Measurements from ENCODE around the gene SMO. TPM values are rescaled to one million over a fixed set of nuclear protein-coding genes. Genes with fewer than 3 reads are reported as not detected.

SMO gene
- total and polyA plus RNA-seq, 9 of the 15 experiments (the other 6 are each of a cell fraction or from before 2014, with no cell fraction given) = 0.05 to 0.13 (median 0.10) TPM; not detected in 5

- DNase-seq (ENCODE audit: extremely low read depth in 1 of 4, low spot score in 3 of 4) = no peak
- FAIRE-seq = no peak
- Histone ChIP-seq H3K79me2 (ENCODE audit: control insufficient read depth, insufficient read depth, low read length) (no peaks in the 10 kb centered on the region), H3K27ac (ENCODE audit: extremely low read depth, low read depth, low read length) (no peak overlapping the region), H3K4me3 (no peak overlapping the region), H2AFZ (ENCODE audit: low read depth, low read length) (no peak overlapping the region), H3K9me1 (ENCODE audit: control insufficient read depth, insufficient read depth, low read length) (no peaks in the 10 kb centered on the region), H3K4me2 (ENCODE audit: insufficient read depth, low read length) (no peak overlapping the region), H3K4me1 (replicated peaks in 1 of 2; ENCODE audit: control insufficient read depth in 2 of 2, insufficient read depth in 2 of 2, low read length in 2 of 2) (peaks cover 0 to 5% of the 10 kb centered on the region in 2 experiments; a peak in 1 of 5 replicates), H3K36me3 (ENCODE audit: control insufficient read depth, insufficient read depth, low read length) (no peaks in the 10 kb centered on the region), H4K20me1 (replicated peaks; ENCODE audit: control insufficient read depth, insufficient read depth, low read length) (no peaks in the 10 kb centered on the region), H3K27me3 (ENCODE audit: control insufficient read depth in 2 of 2, insufficient read depth in 2 of 2, low read length in 2 of 2) (peaks cover 43 to 50% of the 10 kb centered on the region in 2 experiments; a peak in 4 of 5 replicates), H3K9ac (ENCODE audit: insufficient read depth in 1 of 2, low read depth in 2 of 2, low read length in 2 of 2) (no peak overlapping the region), H3K9me3 (replicated peaks; ENCODE audit: control insufficient read depth, insufficient read depth, low read depth, low read length) (no peaks in the 10 kb centered on the region)
- intact Hi-C loops (cut with micrococcal nuclease) = loop anchor here (5.0 kb wide), 1 partner anchor 82 kb away; no protein-coding TSS in a partner anchor
- no TSS peak for BruUV-seq (replicated peaks)
- TF ChIP-seq ZNF121 (CRISPR knock-in tag; conservative IDR thresholded peaks at IDR 0.05) = peak; percentile 91
- TF ChIP-seq ZNF134 (CRISPR knock-in tag; conservative IDR thresholded peaks at IDR 0.05) = no peak
- 6% methylated on average over 3 of the region's 3 CpGs for WGBS (ENCODE audit: insufficient coverage, low coverage, missing lambda C conversion rate)
- in situ Hi-C loops (cut with MboI) = no loop called here
- ATAC-seq = no peak
- POLR2A ChIA-PET = interaction anchor here (0.6 kb wide), 2 partner anchors 95 to 751 kb away, joined by 3 read pairs; no protein-coding TSS in a partner anchor
- CTCF ChIA-PET (ENCODE audit: low intra/inter-chr PET ratio) = no interaction called here
Measured at GRCh38 chr7:129193892-129194291, 5.5 kb downstream of the SMO start.

- no peak for FAIRE-seq
- in situ Hi-C loops (cut with MboI) (no loop called here), intact Hi-C loops (cut with micrococcal nuclease) (no loop called here)
- H3K9ac ChIP-seq (ENCODE audit: insufficient read depth in 1 of 2, low read depth in 2 of 2, low read length in 2 of 2) = no peak overlapping the region
- H3K4me3 ChIP-seq = no peak overlapping the region
- no peaks in the 10 kb centered on the region for H3K36me3 ChIP-seq (ENCODE audit: control insufficient read depth, insufficient read depth, low read length)
- H3K4me1 ChIP-seq (replicated peaks in 1 of 2; ENCODE audit: control insufficient read depth in 2 of 2, insufficient read depth in 2 of 2, low read length in 2 of 2) = no peaks in the 10 kb centered on the region
- H3K27ac ChIP-seq (ENCODE audit: extremely low read depth, low read depth, low read length) = no peak overlapping the region
- no peaks in the 10 kb centered on the region for H3K79me2 ChIP-seq (ENCODE audit: control insufficient read depth, insufficient read depth, low read length)
- WGBS (ENCODE audit: insufficient coverage, low coverage, missing lambda C conversion rate) = 35% methylated on average over 4 of the region's 4 CpGs
- ChIA-PET POLR2A (interaction anchor here (0.5 to 1.1 kb wide), 3 partner anchors 9 to 190 kb away, joined by 3 to 4 read pairs (median 3); no protein-coding TSS in a partner anchor), CTCF (ENCODE audit: low intra/inter-chr PET ratio) (no interaction called here)
- H2AFZ ChIP-seq (ENCODE audit: low read depth, low read length) = no peak overlapping the region
- H4K20me1 ChIP-seq (replicated peaks; ENCODE audit: control insufficient read depth, insufficient read depth, low read length) = no peaks in the 10 kb centered on the region
- H3K27me3 ChIP-seq (ENCODE audit: control insufficient read depth in 2 of 2, insufficient read depth in 2 of 2, low read length in 2 of 2) = peaks cover 40 to 45% of the 10 kb centered on the region in 2 experiments
- no peaks in the 10 kb centered on the region for H3K9me1 ChIP-seq (ENCODE audit: control insufficient read depth, insufficient read depth, low read length)
- no peak overlapping the region for H3K4me2 ChIP-seq (ENCODE audit: insufficient read depth, low read length)
- ATAC-seq = no peak
- H3K9me3 ChIP-seq (replicated peaks; ENCODE audit: control insufficient read depth, insufficient read depth, low read depth, low read length) = no peaks in the 10 kb centered on the region
- no peak for DNase-seq (ENCODE audit: extremely low read depth in 1 of 4, low spot score in 3 of 4)
- TF ChIP-seq CBX8 (IDR thresholded peaks at IDR 0.05; ENCODE audit: borderline replicate concordance, extremely low read depth, low read depth, low read length, poor library complexity, severe bottlenecking) = peak; percentile 47
- no peak for TF ChIP-seq ZNF830 (CRISPR knock-in tag; IDR thresholded peaks at IDR 0.05)
- no TSS peak for BruUV-seq (replicated peaks)
Measured at GRCh38 chr7:129197771-129198170, 9.3 kb downstream of the SMO start.

All from K562 (cell line).